Measurements from ENCODE around the gene STX18.

STX18 gene

GRCh38 chr4:4432341-4433125 lies 109.3 kb downstream of the STX18 start:
- no peak for FAIRE-seq
- no peak for DNase-seq (ENCODE audit: insufficient read length, low spot score)
- no peak for TF ChIP-seq CTCF (IDR thresholded peaks at IDR 0.05; ENCODE audit: insufficient read depth, missing control alignments)

GRCh38 chr4:4430492-4431195 lies 111.2 kb downstream of the STX18 start:
- TF ChIP-seq CTCF (IDR thresholded peaks at IDR 0.05; ENCODE audit: insufficient read depth, missing control alignments) = peak; percentile 77
- DNase-seq (ENCODE audit: insufficient read length, low spot score) (no peak), FAIRE-seq (no peak)

- no peak for TF ChIP-seq CTCF (IDR thresholded peaks at IDR 0.05; ENCODE audit: insufficient read depth, missing control alignments)
- peak; percentile 74 for DNase-seq (ENCODE audit: insufficient read length, low spot score)
Observed at GRCh38 chr4:4428966-4429875, 112.6 kb downstream of the STX18 start.

GRCh38 chr4:4427886-4428285 lies 114.0 kb downstream of the STX18 start:
- TF ChIP-seq CTCF (IDR thresholded peaks at IDR 0.05; ENCODE audit: insufficient read depth, missing control alignments) = no peak
- DNase-seq (ENCODE audit: insufficient read length, low spot score) = no peak
- no peak for FAIRE-seq

More at GRCh38 chr4:4428966-4429875, 112.6 kb downstream of the STX18 start:
- peak; percentile 76 for FAIRE-seq

GRCh38 chr4:4427121-4427870 lies 114.6 kb downstream of the STX18 start:
- FAIRE-seq = no peak
- TF ChIP-seq CTCF (IDR thresholded peaks at IDR 0.05; ENCODE audit: insufficient read depth, missing control alignments) = no peak
- DNase-seq (ENCODE audit: insufficient read length, low spot score) = no peak

- TF ChIP-seq CTCF (IDR thresholded peaks at IDR 0.05; ENCODE audit: insufficient read depth, missing control alignments) = no peak
- DNase-seq (ENCODE audit: insufficient read length, low spot score) (no peak), FAIRE-seq (no peak)
Observed at GRCh38 chr4:4426511-4427120, 115.2 kb downstream of the STX18 start.

Measured in D721Med (cell line).